ENCODE data around the gene ALDH5A1. TPM values are rescaled to one million over a fixed set of nuclear protein-coding genes. Genes with fewer than 3 reads are reported as not detected.

The ALDH5A1 gene
- total and polyA plus RNA-seq, 10 of the 15 experiments (the other 5 are each of a cell fraction or from before 2014, with no cell fraction given), result 2.6 to 13.8 (median 9.3) TPM

DNA sequence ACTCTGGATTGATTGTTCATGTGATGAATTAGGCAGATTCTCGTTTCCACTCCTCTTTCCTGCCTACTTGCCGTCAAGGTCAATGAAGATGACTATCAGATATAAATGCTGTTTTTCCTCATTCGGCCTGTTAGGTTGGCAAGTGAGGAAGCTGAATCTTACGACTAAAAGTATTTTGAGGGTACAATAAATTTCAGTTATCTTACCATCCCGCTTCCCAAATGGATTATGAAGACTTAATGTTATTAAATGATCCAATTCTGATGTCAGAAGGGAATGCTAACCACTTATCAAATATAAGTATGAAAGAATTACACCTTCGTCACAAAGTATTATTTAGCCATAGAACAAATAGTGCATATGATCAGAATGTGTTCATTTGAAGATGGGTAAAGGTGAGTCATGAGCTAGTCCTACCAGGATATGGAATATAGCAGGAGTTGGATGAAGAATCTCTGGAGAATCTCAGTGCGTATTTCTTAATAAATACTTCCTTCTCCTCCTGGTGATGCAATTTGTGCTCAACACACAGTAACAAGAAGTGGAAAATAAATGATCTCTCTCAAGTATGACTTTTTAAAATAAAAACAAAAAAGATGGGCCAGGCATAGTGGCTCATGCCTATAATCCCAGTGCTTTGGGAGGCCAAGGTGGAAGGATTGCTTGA lies 10.0 kb upstream of the ALDH5A1 start:
- no TSS peak for BruUV-seq (replicated peaks)
- no peak for TF ChIP-seq BCL11A (IDR thresholded peaks at IDR 0.05; ENCODE audit: low read depth, low read length)
- no peak for TF ChIP-seq POLR2A (IDR thresholded peaks at IDR 0.05; ENCODE audit: low read depth, low read length)
- TF ChIP-seq, protein P1, sequence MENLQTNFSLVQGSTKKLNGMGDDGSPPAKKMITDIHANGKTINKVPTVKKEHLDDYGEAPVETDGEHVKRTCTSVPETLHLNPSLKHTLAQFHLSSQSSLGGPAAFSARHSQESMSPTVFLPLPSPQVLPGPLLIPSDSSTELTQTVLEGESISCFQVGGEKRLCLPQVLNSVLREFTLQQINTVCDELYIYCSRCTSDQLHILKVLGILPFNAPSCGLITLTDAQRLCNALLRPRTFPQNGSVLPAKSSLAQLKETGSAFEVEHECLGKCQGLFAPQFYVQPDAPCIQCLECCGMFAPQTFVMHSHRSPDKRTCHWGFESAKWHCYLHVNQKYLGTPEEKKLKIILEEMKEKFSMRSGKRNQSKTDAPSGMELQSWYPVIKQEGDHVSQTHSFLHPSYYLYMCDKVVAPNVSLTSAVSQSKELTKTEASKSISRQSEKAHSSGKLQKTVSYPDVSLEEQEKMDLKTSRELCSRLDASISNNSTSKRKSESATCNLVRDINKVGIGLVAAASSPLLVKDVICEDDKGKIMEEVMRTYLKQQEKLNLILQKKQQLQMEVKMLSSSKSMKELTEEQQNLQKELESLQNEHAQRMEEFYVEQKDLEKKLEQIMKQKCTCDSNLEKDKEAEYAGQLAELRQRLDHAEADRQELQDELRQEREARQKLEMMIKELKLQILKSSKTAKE (IDR thresholded peaks at IDR 0.05; ENCODE audit: low read depth, poor library complexity, severe bottlenecking), result no peak
- TF ChIP-seq BACH1 (IDR thresholded peaks at IDR 0.05; ENCODE audit: borderline replicate concordance), result no peak
- TF ChIP-seq, protein P2, sequence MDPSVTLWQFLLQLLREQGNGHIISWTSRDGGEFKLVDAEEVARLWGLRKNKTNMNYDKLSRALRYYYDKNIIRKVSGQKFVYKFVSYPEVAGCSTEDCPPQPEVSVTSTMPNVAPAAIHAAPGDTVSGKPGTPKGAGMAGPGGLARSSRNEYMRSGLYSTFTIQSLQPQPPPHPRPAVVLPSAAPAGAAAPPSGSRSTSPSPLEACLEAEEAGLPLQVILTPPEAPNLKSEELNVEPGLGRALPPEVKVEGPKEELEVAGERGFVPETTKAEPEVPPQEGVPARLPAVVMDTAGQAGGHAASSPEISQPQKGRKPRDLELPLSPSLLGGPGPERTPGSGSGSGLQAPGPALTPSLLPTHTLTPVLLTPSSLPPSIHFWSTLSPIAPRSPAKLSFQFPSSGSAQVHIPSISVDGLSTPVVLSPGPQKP (IDR thresholded peaks at IDR 0.05; ENCODE audit: low read depth, low read length), result no peak
- TF ChIP-seq KDM1A (IDR thresholded peaks at IDR 0.05; ENCODE audit: borderline replicate concordance), result no peak
- TF ChIP-seq SMAD1 (IDR thresholded peaks at IDR 0.05; ENCODE audit: low read depth, partially characterized antibody), result no peak
- no peak for TF ChIP-seq ZNF217 (IDR thresholded peaks at IDR 0.05)
- TF ChIP-seq, protein P3, sequence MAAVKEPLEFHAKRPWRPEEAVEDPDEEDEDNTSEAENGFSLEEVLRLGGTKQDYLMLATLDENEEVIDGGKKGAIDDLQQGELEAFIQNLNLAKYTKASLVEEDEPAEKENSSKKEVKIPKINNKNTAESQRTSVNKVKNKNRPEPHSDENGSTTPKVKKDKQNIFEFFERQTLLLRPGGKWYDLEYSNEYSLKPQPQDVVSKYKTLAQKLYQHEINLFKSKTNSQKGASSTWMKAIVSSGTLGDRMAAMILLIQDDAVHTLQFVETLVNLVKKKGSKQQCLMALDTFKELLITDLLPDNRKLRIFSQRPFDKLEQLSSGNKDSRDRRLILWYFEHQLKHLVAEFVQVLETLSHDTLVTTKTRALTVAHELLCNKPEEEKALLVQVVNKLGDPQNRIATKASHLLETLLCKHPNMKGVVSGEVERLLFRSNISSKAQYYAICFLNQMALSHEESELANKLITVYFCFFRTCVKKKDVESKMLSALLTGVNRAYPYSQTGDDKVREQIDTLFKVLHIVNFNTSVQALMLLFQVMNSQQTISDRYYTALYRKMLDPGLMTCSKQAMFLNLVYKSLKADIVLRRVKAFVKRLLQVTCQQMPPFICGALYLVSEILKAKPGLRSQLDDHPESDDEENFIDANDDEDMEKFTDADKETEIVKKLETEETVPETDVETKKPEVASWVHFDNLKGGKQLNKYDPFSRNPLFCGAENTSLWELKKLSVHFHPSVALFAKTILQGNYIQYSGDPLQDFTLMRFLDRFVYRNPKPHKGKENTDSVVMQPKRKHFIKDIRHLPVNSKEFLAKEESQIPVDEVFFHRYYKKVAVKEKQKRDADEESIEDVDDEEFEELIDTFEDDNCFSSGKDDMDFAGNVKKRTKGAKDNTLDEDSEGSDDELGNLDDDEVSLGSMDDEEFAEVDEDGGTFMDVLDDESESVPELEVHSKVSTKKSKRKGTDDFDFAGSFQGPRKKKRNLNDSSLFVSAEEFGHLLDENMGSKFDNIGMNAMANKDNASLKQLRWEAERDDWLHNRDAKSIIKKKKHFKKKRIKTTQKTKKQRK (IDR thresholded peaks at IDR 0.05; ENCODE audit: low read depth, low read length), result no peak
- TF ChIP-seq IRF4 (IDR thresholded peaks at IDR 0.05; ENCODE audit: low read depth, low read length), result no peak
- TF ChIP-seq STAT1 (conservative IDR thresholded peaks at IDR 0.05), result no peak
- no peak for TF ChIP-seq SPI1 (IDR thresholded peaks at IDR 0.05; ENCODE audit: borderline replicate concordance, insufficient read depth, low read depth, low read length)
- no peak for TF ChIP-seq CEBPB (IDR thresholded peaks at IDR 0.05; ENCODE audit: borderline replicate concordance in 1 of 2, low read depth in 2 of 2, low read length in 2 of 2)

More for the DNA sequence above, 10.0 kb upstream of the ALDH5A1 start:
- Histone ChIP-seq H3K79me2 (ENCODE audit: control insufficient read depth, insufficient read depth, low read length) (no peaks in the 10 kb centered on the region), H3K9me3 (replicated peaks; ENCODE audit: control insufficient read depth, insufficient read depth, low read length) (no peaks in the 10 kb centered on the region), H3K27me3 (replicated peaks in 1 of 2; ENCODE audit: control insufficient read depth in 2 of 2, insufficient read depth in 2 of 2, low read length in 1 of 2) (no peaks in the 10 kb centered on the region), H4K20me1 (ENCODE audit: control insufficient read depth, insufficient read depth) (no peaks in the 10 kb centered on the region), H3K27ac (ENCODE audit: control insufficient read depth, insufficient read depth) (no peak overlapping the region), H3K4me2 (ENCODE audit: control insufficient read depth, insufficient read depth) (no peak overlapping the region), H3K4me3 (no peak overlapping the region), H3K4me1 (ENCODE audit: control insufficient read depth, insufficient read depth, low read length) (no peaks in the 10 kb centered on the region), H3K36me3 (ENCODE audit: control insufficient read depth in 2 of 2, insufficient read depth in 2 of 2, low read length in 1 of 2) (no peaks in the 10 kb centered on the region), H2AFZ (ENCODE audit: control insufficient read depth, low read depth, low read length) (no peak overlapping the region), H3K9ac (ENCODE audit: control insufficient read depth, insufficient read depth, low read length) (no peak overlapping the region)
- in situ Hi-C loops (cut with MboI), result no loop called here
- ChIA-PET CTCF (interaction anchor here (1.2 kb wide), 1 partner anchor 8 kb away, joined by 4 read pairs; no protein-coding TSS in a partner anchor), RAD21 (ENCODE audit: unreplicated experiment) (no interaction called here), POLR2A (no interaction called here), SMC1A (ENCODE audit: uncharacterized antibody, unreplicated experiment) (interaction anchor here (0.6 kb wide), 1 partner anchor 22 kb away, joined by 3 read pairs; no protein-coding TSS in a partner anchor)
- 77% methylated on average over 7 of the region's 7 CpGs for WGBS (ENCODE audit: insufficient coverage, insufficient replicate concordance, low lambda C conversion rate, missing lambda C conversion rate)
- intact Hi-C loops (cut with micrococcal nuclease; ENCODE audit: unreplicated experiment), result no loop called here
- DNase-seq (ENCODE audit: low read depth, low spot score) (no peak), FAIRE-seq (no peak), ATAC-seq (no peak)
